B cell (primary cell): ENCODE measurements around the gene EFHD2. TPM values are rescaled to one million over a fixed set of nuclear protein-coding genes. Genes with fewer than 3 reads are reported as not detected.

ENCODE experiments used
- ATAC-seq: fragments of 200-7000 bp; cut with Tn5 transposase; one replicate; pipeline ENCODE4 v1.10.0; 2021; ENCODE audit warnings: low read depth, mild to moderate bottlenecking, moderate number of reproducible peaks, moderate library complexity
- CTCF ChIA-PET: fragments of 350-600 bp; sonication (Branson Sonifier 250); formaldehyde crosslinking; loops from one replicate; lab custom pipeline; 2021; ENCODE audit warnings: antibody characterized with exemption, inconsistent platforms; lab: Charles Lee
- POLR2A ChIA-PET: fragments of 350-600 bp; sonication (Branson Sonifier 250); formaldehyde crosslinking; loops from one replicate; lab custom pipeline; 2021; ENCODE audit warnings: antibody characterized with exemption; lab: Charles Lee
- DNase-seq: peaks from one replicate; pipeline ENCODE4 v3.0.0; 2013
- H2AFZ ChIP-seq: 2 replicates; pipeline ENCODE4 v1.6.1; 2012; ENCODE audit warnings: mild to moderate bottlenecking, low read depth, low read length; ENCODE audit not compliant: insufficient read depth, poor library complexity, severe bottlenecking
- H3K27ac ChIP-seq, 2 donors: 1 replicate in 1 of 2; 2 replicates in 1 of 2; pipeline ENCODE4 v1.5.1; 2012 to 2013; ENCODE audit warnings: low read length in 2 of 2, mild to moderate bottlenecking in 2 of 2, moderate library complexity in 1 of 2
- H3K27me3 ChIP-seq, 4 experiments: fragments of 200-600 bp in 1 of 4; sonication (generic) in 1 of 4; replicated peaks in 1 of 4; 1 replicate in 2 of 4; 2 replicates in 2 of 4; pipeline versions ENCODE4 v1.6.1 to v1.7.0; 2013 to 2016; ENCODE audit warnings: low read length in 3 of 4, mild to moderate bottlenecking in 2 of 4, mixed read lengths in 1 of 4, moderate library complexity in 1 of 4; ENCODE audit not compliant: insufficient read depth in 4 of 4, control insufficient read depth in 3 of 4; ENCODE audit errors: control extremely low read depth in 1 of 4
- H3K36me3 ChIP-seq, 2 experiments: replicated peaks in 1 of 2; 1 replicate in 1 of 2; 2 replicates in 1 of 2; pipeline versions ENCODE4 v1.6.1 to v1.7.1; 2013; ENCODE audit warnings: low read length in 1 of 2; ENCODE audit not compliant: insufficient read depth in 2 of 2, control insufficient read depth in 1 of 2; ENCODE audit errors: control extremely low read depth in 1 of 2, extremely low read depth in 1 of 2
- H3K4me1 ChIP-seq, 2 donors: fragments of 200-600 bp in 1 of 2; sonication (generic) in 1 of 2; 1 replicate in 1 of 2; 2 replicates in 1 of 2; pipeline versions ENCODE4 v1.5.1 to v1.6.1; 2013 to 2017; ENCODE audit warnings: low read length in 2 of 2; ENCODE audit not compliant: control insufficient read depth in 2 of 2, insufficient read depth in 2 of 2
- H3K4me2 ChIP-seq: replicated peaks from 2 replicates; pipeline ENCODE3; 2012; ENCODE audit warnings: mild to moderate bottlenecking, low read depth, low read length; ENCODE audit not compliant: poor library complexity, severe bottlenecking
- H3K4me3 ChIP-seq, 5 experiments: fragments of 200-600 bp in 1 of 5; sonication (generic) in 1 of 5; 1 replicate in 3 of 5; 2 replicates in 2 of 5; pipeline versions ENCODE4 v1.5.1 to v1.7.0; 2011 to 2016; ENCODE audit warnings: low read length in 4 of 5, mild to moderate bottlenecking in 4 of 5, low read depth in 2 of 5, control low read depth in 1 of 5, moderate library complexity in 1 of 5; ENCODE audit not compliant: insufficient read depth in 1 of 5; ENCODE audit errors: control extremely low read depth in 1 of 5, extremely low read depth in 1 of 5
- H3K79me2 ChIP-seq: fragments of 200-600 bp; sonication (generic); one replicate; pipeline ENCODE4 v1.6.0; 2016; ENCODE audit warnings: low read length; ENCODE audit not compliant: control insufficient read depth, insufficient read depth
- H3K9ac ChIP-seq: fragments of 200-600 bp; sonication (generic); 2 replicates; pipeline ENCODE4 v1.6.1; 2017; ENCODE audit warnings: mild to moderate bottlenecking, low read length, moderate library complexity
- H3K9me3 ChIP-seq, 3 donors: one replicate each; pipeline versions ENCODE4 v1.6.1 to v1.7.1; 2013; ENCODE audit warnings: low read length in 2 of 3; ENCODE audit not compliant: control insufficient read depth in 2 of 3, insufficient read depth in 1 of 3; ENCODE audit errors: control extremely low read depth in 1 of 3
- H4K20me1 ChIP-seq: 2 replicates; pipeline ENCODE4 v1.6.0; 2012; ENCODE audit warnings: mild to moderate bottlenecking, low read length; ENCODE audit not compliant: insufficient read depth, control insufficient read depth, poor library complexity, severe bottlenecking
- H3K27ac Mint-ChIP-seq: one replicate; pipeline ENCODE4 v1.8.0; 2021; ENCODE audit warnings: mixed read lengths
- H3K27me3 Mint-ChIP-seq: one replicate; pipeline ENCODE4 v1.8.0; 2021; ENCODE audit warnings: mixed read lengths
- H3K4me1 Mint-ChIP-seq: one replicate; pipeline ENCODE4 v1.8.0; 2021; ENCODE audit warnings: mixed read lengths
- H3K4me3 Mint-ChIP-seq: one replicate; pipeline ENCODE4 v1.8.0; 2021; ENCODE audit warnings: mixed read lengths
- H3K9me3 Mint-ChIP-seq: one replicate; pipeline ENCODE4 v1.8.0; 2022; ENCODE audit warnings: mixed read lengths; ENCODE audit not compliant: insufficient read depth
- CTCF ChIP-seq: fragments of 200-600 bp; IDR thresholded peaks from one replicate; pipeline ENCODE4 v1.8.0; 2022; ENCODE audit warnings: antibody characterized with exemption, mild to moderate bottlenecking
- EZH2 ChIP-seq: IDR thresholded peaks from 2 replicates; pipeline ENCODE4 v1.6.1; 2012; ENCODE audit warnings: borderline replicate concordance, low read depth, mild to moderate bottlenecking, moderate library complexity, low read length; ENCODE audit not compliant: insufficient read depth, poor library complexity, severe bottlenecking
- whole genome bisulfite sequencing: methylation state at CpG from one replicate; pipeline ENCODE4 v1.1.5; 2013; ENCODE audit warnings: missing lambda C conversion rate; ENCODE audit not compliant: insufficient coverage; 5-methylcytosine and 5-hydroxymethylcytosine counted together
- intact Hi-C: fragments of 100-400 bp; cut with micrococcal nuclease; formaldehyde crosslinking; loops from one replicate; pipeline ENCODE4 v1.10.0; 2022
- polyA plus RNA-seq: library from polyadenylated mRNA; depleted of rRNA; stranded (reverse); fragments of >200 nt; gene quantifications from 2 replicates; pipeline ENCODE4 v1.2.3, GENCODE V29; 2012
- total RNA-seq, 2 donors: library from RNA; stranded (reverse); fragments of 120-200 nt in 1 of 2; gene quantifications; 1 replicate in 1 of 2; 2 replicates in 1 of 2; pipeline versions ENCODE4 v1.2.3 to v1.2.4, GENCODE V29; 2013 to 2022

Gene EFHD2
- total and polyA plus RNA-seq, 2 donors (not counting 1 experiment from before 2014, with no cell fraction given): 39.3 to 67.2 TPM

DNA sequence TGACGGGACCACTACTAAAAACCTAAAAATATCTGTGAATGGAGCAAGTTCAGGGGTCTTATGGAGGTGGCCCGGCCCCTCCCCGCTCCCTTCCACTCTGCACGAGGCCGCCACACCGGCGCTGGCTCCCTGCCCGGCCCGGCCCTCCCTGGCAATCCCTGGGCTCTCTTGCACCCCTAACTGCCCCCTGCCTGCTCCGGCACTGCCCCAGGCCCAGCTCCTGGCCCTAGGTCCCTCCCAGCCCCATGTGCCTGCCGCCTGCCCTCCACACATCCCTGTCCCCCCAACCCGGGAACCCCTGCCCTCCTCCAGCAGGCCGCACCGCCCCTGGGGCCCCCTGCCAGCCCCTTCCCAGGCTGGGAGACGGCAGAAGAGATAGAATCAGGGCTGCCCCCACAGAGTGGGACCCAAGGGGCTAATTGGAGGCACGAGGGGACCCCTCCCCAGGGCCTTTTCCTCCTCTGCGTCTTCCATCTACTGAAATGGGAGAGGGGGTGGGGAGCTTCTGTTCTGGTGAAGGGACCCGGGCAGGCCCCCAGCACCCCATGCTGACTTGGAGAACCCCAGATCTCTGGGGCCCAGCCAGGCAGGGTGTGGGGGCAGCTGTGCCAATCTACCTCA is 19.2 kb downstream of the EFHD2 start:
- H3K27ac Mint-ChIP-seq: no peak overlapping the region
- Histone ChIP-seq H3K4me2 (no peak overlapping the region), H3K4me1 (no peaks in the 10 kb centered on the region), H4K20me1 (peaks cover 37% of the 10 kb centered on the region), H3K36me3 (peaks cover 0 to 22% of the 10 kb centered on the region in 2 experiments), H3K9me3 (no peaks in the 10 kb centered on the region), H2AFZ (no peak overlapping the region), H3K27ac (no peak overlapping the region), H3K79me2 (no peaks in the 10 kb centered on the region), H3K27me3 (no peaks in the 10 kb centered on the region), H3K4me3 (no peak overlapping the region), H3K9ac (no peak overlapping the region)
- ChIA-PET POLR2A (interaction anchor here (1.2 kb wide), 1 partner anchor 19 kb away, joined by 3 read pairs; the partner anchor contains the start of gene EFHD2), CTCF (interaction anchor here (1.2 to 9.6 kb wide), 3 partner anchors 100 to 109 kb away, joined by 3 to 292 read pairs (median 43); no protein-coding TSS in a partner anchor)
- H3K4me3 Mint-ChIP-seq: no peak overlapping the region
- no peaks in the 10 kb centered on the region for H3K4me1 Mint-ChIP-seq
- no peak for ATAC-seq
- TF ChIP-seq EZH2 (no peak), CTCF (no peak)
- H3K9me3 Mint-ChIP-seq: no peaks in the 10 kb centered on the region
- DNase-seq: no peak
- intact Hi-C loops: no loop called here
- H3K27me3 Mint-ChIP-seq: no peaks in the 10 kb centered on the region
- WGBS: 96% methylated on average over 9 of the region's 18 CpGs

DNA sequence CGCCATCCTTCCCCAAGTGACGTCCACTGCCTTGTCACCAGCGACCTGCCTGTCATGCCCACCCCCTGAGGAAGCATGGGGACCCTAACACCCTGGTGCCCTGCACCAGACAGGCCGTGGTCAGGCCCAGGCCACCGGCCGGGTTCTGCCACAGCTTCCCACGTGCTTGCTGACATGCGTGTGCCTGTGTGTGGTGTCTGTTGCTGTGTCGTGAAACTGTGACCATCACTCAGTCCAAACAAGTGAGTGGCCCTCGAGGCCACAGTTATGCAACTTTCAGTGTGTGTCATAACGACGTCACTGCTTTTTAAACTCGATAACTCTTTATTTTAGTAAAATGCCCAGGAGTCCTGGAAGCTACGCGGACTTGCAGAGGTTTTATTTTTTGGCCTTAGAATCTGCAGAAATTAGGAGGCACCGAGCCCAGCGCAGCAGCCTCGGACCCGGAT is 20.0 kb downstream of the EFHD2 start:
- Mint-ChIP-seq H3K9me3 (no peaks in the 10 kb centered on the region), H3K27ac (no peak overlapping the region)
- no peak overlapping the region for H3K9ac ChIP-seq

More for the DNA sequence above, 20.0 kb downstream of the EFHD2 start:
- no peak for ATAC-seq
- CTCF ChIA-PET: interaction anchor here (1.0 to 9.6 kb wide), 4 partner anchors 98 to 301 kb away, joined by 3 to 292 read pairs (median 30); no protein-coding TSS in a partner anchor
- Mint-ChIP-seq H3K4me1 (no peaks in the 10 kb centered on the region), H3K4me3 (no peak overlapping the region), H3K27me3 (no peaks in the 10 kb centered on the region)
- no peak for DNase-seq
- no peak for TF ChIP-seq CTCF
- no peak for TF ChIP-seq EZH2
- Histone ChIP-seq H3K9me3 (no peaks in the 10 kb centered on the region), H3K79me2 (no peaks in the 10 kb centered on the region), H3K27me3 (no peaks in the 10 kb centered on the region), H3K4me3 (no peak overlapping the region), H3K36me3 (peaks cover 0 to 22% of the 10 kb centered on the region in 2 experiments), H3K27ac (no peak overlapping the region), H4K20me1 (peaks cover 29% of the 10 kb centered on the region), H2AFZ (no peak overlapping the region), H3K4me2 (no peak overlapping the region), H3K4me1 (no peaks in the 10 kb centered on the region)
- intact Hi-C loops: loop anchor here (5.0 kb wide), 1 partner anchor 47 kb away; no protein-coding TSS in a partner anchor
- POLR2A ChIA-PET: no interaction called here
- WGBS: 87% methylated on average over 17 of the region's 19 CpGs
